Hematopoietic multipotent progenitor cell treated with erythropoietin and hydrocortisone succinate and interleukin-3 and kit ligand, for 15 days (in vitro differentiated cells): Measurements from ENCODE around the gene SPATA2L.
"Not testable (repeated sequence)": the region's sequence is repeated elsewhere in the genome, so short reads cannot be mapped to it uniquely, and the experiment has no call there.

Source experiments
- DNase-seq: peaks from one replicate; pipeline ENCODE4 v3.0.0-alpha.2; 2015; ENCODE audit warnings: low spot score

Gene SPATA2L

GRCh38 chr16:89707695-89708094 is 6.2 kb upstream of the SPATA2L start:
- DNase-seq: no peak

- no peak for DNase-seq
Observed at GRCh38 chr16:89706518-89707260, 5.2 kb upstream of the SPATA2L start.

DNA sequence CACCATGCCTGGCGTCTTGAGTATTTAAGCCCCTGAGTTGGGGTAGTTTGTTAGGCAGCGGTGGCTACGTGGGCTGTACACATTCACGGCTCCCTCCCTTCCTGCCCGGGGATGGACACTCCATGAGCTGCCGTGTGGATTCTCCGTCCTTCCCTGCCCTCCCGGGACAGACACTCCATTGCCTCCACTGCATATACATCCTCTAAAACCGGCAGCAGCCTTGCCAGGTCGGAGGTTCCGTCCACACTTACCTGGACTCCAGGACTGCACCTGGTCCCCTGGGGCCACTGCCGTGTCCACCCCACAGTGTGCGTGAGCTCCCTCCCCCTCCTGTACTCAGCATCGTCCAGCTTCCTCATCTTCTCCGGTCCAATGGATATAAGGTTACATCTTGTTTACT is 3.5 kb upstream of the SPATA2L start:
- no peak for DNase-seq

DNA sequence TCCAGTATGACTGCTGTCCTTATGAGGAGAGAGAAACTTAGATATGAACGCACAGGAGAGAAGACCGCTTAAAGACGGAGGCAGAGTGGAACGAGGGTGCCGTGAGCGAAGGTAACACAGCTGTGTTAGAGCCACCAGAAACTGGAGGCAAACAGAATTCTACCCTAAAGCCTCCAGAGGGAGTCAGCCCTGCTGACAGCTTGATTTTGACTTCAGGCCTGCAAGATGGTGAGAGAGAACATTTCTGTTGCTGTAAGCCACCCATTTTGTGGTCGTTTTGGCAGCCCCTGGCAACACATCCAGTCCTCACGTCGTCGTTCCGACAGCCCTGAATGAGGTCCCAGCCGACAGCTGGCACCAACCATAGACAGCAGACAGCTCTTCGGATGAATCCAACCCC is 2.8 kb upstream of the SPATA2L start:
- no peak for DNase-seq

GRCh38 chr16:89700649-89701424 is 668 bp downstream of the SPATA2L start:
- peak; percentile 26 for DNase-seq

GRCh38 chr16:89700100-89700648 is 1.3 kb downstream of the SPATA2L start:
- peak; percentile 99 for DNase-seq

DNA sequence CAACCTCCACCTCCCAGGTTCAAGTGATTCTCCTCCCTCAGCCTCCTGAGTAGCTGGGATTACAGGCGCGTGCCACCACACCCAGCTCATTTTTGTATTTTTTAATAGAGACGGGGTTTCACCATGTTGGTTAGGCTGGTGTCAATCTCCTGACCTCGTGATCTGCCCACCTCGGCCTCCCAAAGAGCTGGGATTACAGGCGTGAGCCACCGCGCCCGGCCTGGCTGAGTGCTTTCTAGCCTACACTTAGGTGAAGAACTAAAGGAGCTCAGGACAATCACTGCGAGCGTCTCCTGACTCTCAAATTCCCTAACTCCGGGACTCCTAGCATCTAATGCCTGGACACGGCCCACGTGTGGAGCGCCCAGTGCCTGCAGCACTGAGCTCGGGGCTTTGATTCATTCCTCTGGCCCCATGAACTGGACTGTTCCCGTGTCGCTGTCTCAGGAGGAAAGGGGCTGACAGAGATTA is 1.8 kb downstream of the SPATA2L start:
- not testable (repeated sequence) for DNase-seq

DNA sequence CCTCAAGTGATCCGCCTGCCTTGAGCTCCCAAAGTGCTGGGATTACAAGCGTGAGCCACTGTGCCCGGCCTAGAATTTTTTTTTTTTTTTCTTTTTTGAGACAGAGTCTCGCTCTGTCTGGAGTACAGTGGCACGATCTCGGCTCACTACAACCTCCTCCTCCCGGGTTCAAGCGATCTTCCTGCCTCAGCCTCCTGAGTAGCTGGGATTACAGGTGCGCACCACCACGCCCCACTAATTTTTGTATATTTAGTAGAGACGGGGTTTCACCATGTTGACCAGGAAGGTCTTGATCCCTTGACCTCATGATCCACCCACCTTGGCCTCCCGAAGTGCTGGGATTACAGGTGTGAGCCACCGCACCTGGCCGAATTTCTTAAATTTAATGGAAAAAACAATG is 2.8 kb downstream of the SPATA2L start:
- not testable (repeated sequence) for DNase-seq

- no peak for DNase-seq
Observed at GRCh38 chr16:89697616-89698331, 3.7 kb downstream of the SPATA2L start.

GRCh38 chr16:89697161-89697615 is 4.3 kb downstream of the SPATA2L start:
- no peak for DNase-seq

GRCh38 chr16:89696670-89697128 is 4.8 kb downstream of the SPATA2L start:
- DNase-seq: no peak

- DNase-seq: no peak
Observed at GRCh38 chr16:89695875-89696669, 5.4 kb downstream of the SPATA2L start.

- DNase-seq: no peak
Observed at GRCh38 chr16:89695086-89695874, 6.2 kb downstream of the SPATA2L start.

DNA sequence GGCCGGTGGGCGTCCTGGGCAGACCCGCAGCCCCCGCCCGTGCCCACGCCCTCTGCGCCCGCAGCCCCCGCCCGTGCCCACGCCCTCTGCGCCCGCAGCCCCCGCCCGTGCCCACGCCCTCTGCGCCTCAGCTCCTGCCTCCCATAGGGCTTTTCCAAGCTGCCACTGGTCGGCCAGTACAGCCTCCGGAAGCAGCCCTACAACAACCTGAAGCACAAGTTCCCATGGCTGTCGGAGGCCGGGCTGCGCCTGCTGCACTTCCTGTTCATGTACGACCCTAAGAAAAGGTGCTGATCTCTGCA is 6.8 kb downstream of the SPATA2L start:
- not testable (repeated sequence) for DNase-seq

- peak; percentile 28 for DNase-seq
Observed at GRCh38 chr16:89693931-89694783, 7.3 kb downstream of the SPATA2L start.

GRCh38 chr16:89693289-89693731 is 8.2 kb downstream of the SPATA2L start:
- DNase-seq: no peak

DNA sequence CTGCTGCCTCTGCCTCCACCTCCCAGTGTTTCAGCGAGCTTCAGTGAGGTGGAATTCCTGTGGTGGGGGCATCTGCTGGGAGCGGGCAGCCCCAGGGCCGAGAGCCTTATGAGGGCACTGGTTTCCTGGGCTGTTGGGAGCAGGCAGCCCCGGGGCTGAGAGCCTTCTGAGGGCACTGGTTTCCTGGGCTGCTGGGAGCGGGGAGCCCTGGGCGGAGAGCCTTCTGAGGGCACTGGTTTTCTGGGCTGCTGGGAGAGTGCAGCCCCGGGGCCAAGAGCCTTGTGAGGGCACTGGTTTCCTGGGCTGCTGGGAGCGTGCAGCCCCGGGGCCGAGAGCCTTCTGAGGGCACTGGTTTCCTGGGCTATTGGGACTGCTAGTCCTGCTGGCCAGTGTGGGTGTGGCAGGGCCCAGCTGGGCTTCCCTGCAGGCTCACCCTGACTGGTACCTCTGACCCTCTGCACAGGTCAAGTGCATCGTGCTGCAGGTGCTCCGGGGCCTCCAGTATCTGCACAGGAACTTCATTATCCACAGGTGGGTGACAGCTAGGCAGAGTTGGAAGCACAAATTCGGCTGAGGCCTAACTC is 9.4 kb downstream of the SPATA2L start:
- no peak for DNase-seq

- no peak for DNase-seq
Observed at GRCh38 chr16:89691231-89691985, 10.1 kb downstream of the SPATA2L start.
